K562 (cell line): ENCODE results near the gene ECT2. TPM values are rescaled to one million over a fixed set of nuclear protein-coding genes. Genes with fewer than 3 reads are reported as not detected.

Source experiments
- ARID1B ChIP-seq: fragments of 450-650 bp; IDR thresholded peaks from 2 replicates; pipeline ENCODE4 v1.6.1; 2016; ENCODE audit warnings: antibody characterized with exemption, mild to moderate bottlenecking, inconsistent platforms
- CBFA2T3 ChIP-seq: fragments of 450-650 bp; IDR thresholded peaks from 2 replicates; pipeline ENCODE4 v1.6.1; 2017
- CHCHD3 ChIP-seq: fragments of 250-450 bp; sonication (Bioruptor Pico); IDR thresholded peaks from 2 replicates; pipeline ENCODE4 v2.1.2; 2022; ENCODE audit warnings: mild to moderate bottlenecking
- CHD2 ChIP-seq: IDR thresholded peaks from 2 replicates; pipeline ENCODE4 v1.6.1; 2011; ENCODE audit warnings: low read depth, low read length
- CHD4 ChIP-seq: fragments of 200-600 bp; sonication (generic); IDR thresholded peaks from 3 replicates; pipeline ENCODE4 v1.6.1; 2012; ENCODE audit warnings: low read depth, mild to moderate bottlenecking, mixed read lengths, low read length, inconsistent platforms; ENCODE audit not compliant: insufficient read depth, insufficient replicate concordance, poor library complexity, severe bottlenecking
- CTBP1 ChIP-seq: fragments of 450-650 bp; IDR thresholded peaks from 2 replicates; pipeline ENCODE4 v1.6.1; 2016; ENCODE audit warnings: borderline replicate concordance
- ELF1 ChIP-seq: fragments of 200-800 bp; sonication (Bioruptor generic); IDR thresholded peaks from 2 replicates; pipeline ENCODE4 v1.6.1; 2016; ENCODE audit warnings: missing genetic modification characterization, missing compliant biosample characterization
- EP400 ChIP-seq: fragments of 450-650 bp; IDR thresholded peaks from 2 replicates; pipeline ENCODE4 v1.6.1; 2017; ENCODE audit warnings: antibody characterized with exemption, mild to moderate bottlenecking, moderate library complexity
- FOS ChIP-seq: IDR thresholded peaks from 3 replicates; pipeline ENCODE4 v1.6.1; 2011; ENCODE audit not compliant: insufficient read length; ENCODE audit errors: extremely low read depth
- NEUROD1 ChIP-seq: fragments of 150-350 bp; IDR thresholded peaks from 2 replicates; pipeline ENCODE4 v1.6.1; 2014; ENCODE audit warnings: borderline replicate concordance, low read length, low read depth; ENCODE audit not compliant: partially characterized antibody
- OTX1 ChIP-seq: fragments of 450-650 bp; formaldehyde crosslinking; IDR thresholded peaks from 2 replicates; pipeline ENCODE4 v1.4.0; 2022; ENCODE audit warnings: mild to moderate bottlenecking
- PCBP1 ChIP-seq: fragments of 200-400 bp; formaldehyde crosslinking; IDR thresholded peaks from 2 replicates; pipeline ENCODE4 v1.6.1; 2018; ENCODE audit warnings: mild to moderate bottlenecking, low read depth, low read length; ENCODE audit not compliant: poor library complexity, severe bottlenecking
- YY1 ChIP-seq, 3 experiments: IDR thresholded peaks; 2 replicates each; pipeline ENCODE4 v1.6.1; 2011; ENCODE audit warnings: low read length in 2 of 3, mild to moderate bottlenecking in 2 of 3, moderate library complexity in 2 of 3, borderline replicate concordance in 1 of 3, control low read depth in 1 of 3, low read depth in 1 of 3; ENCODE audit not compliant: insufficient read depth in 3 of 3, insufficient replicate concordance in 2 of 3, control insufficient read depth in 1 of 3, insufficient read length in 1 of 3; ENCODE audit errors: extremely low read depth in 1 of 3
- ZNF347 ChIP-seq: fragments of 450-650 bp; formaldehyde crosslinking; IDR thresholded peaks from 2 replicates; pipeline ENCODE4 v1.4.0; 2020; ENCODE audit warnings: low read depth, mild to moderate bottlenecking, moderate library complexity
- polyA plus RNA-seq, 8 experiments: library from polyadenylated mRNA; depleted of rRNA in 4 of 8; stranded (reverse) in 5 of 8; unstranded in 3 of 8; fragments of >200 nt; fragmentation: Nextera tagmentation in 2 of 8; fragmentation: Illumina TruSeq in 1 of 8; extraction: Ambion mirVana in 2 of 8; extraction: Trizol in 1 of 8; gene quantifications; 2 replicates each; pipeline versions ENCODE4 v1.2.1 to v1.2.3, GENCODE V29; 2011 to 2014; ENCODE audit warnings: inconsistent platforms in 1 of 8, missing spikeins in 1 of 8
- total RNA-seq, 7 experiments: library from RNA; depleted of rRNA in 6 of 7; stranded (reverse); fragments of >200 nt in 6 of 7; fragmentation: Illumina TruSeq in 2 of 7; extraction: Trizol in 2 of 7; gene quantifications; 2 replicates each; pipeline versions ENCODE4 v1.2.1 to v1.2.3, GENCODE V29; 2011 to 2021; ENCODE audit warnings: low replicate concordance in 1 of 7
- TF ChIP-seq, protein P1 (sequence below): fragments of 450-650 bp; IDR thresholded peaks from 2 replicates; pipeline ENCODE4 v1.6.1; 2016; ENCODE audit warnings: mild to moderate bottlenecking
- TF ChIP-seq, protein P2 (sequence below): fragments of 250-450 bp; sonication (Bioruptor Pico); IDR thresholded peaks from 2 replicates; pipeline ENCODE4 v1.4.0; 2020; ENCODE audit warnings: mild to moderate bottlenecking
- TF ChIP-seq, protein P3 (sequence below): fragments of 250-450 bp; sonication (Bioruptor Pico); IDR thresholded peaks from 2 replicates; pipeline ENCODE4 v1.5.0; 2021; ENCODE audit warnings: mild to moderate bottlenecking, moderate library complexity
- TF ChIP-seq, protein P4 (sequence below): fragments of 450-650 bp; conservative IDR thresholded peaks from 2 replicates; pipeline ENCODE4 v1.6.1; 2016; ENCODE audit warnings: missing genetic modification characterization, low read depth, mild to moderate bottlenecking, missing compliant biosample characterization, moderate library complexity

Gene ECT2
- total and polyA plus RNA-seq, 9 of the 15 experiments (the other 6 are each of a cell fraction or from before 2014, with no cell fraction given) = 19.0 to 53.0 (median 36.5) TPM

DNA sequence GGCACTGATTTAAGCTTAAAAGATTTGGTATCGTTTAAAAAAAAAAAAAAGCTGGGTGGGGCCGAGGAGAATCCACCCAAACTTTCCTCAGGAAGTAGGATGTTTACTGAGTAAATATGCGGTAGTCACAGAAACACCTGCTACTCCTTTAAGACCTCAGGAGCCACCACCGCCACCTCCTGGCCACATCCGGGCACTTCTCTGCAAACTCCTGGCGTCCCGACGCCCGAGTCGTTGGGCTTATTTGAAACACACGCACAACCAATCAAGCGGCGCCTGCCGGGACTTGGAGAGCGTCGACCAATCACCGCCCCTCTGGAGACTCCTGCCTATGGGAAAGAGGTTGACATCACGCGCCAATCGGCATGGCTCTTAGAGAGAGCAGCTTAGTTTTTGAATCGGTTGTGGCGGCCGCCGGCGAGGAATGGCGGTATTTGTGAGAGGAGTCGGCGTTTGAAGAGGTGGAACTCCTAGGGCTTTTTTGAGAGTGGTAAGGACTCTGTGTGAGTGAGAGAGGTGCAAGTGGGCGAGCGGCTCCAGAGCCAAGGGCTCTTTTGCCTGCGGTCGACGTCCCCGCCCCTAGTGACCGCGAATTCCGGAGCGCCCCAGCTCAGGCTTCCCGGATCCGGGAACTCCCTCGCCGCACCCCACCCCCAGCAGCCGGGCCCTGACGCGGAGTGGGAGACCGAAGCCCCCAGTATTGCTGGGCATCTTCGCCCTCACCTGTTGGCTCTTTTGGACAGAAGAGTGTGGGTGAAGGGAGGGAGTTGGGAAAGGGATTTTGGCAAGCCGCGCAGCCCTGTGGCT is at the start of gene ECT2 (continued):
- TF ChIP-seq YY1 (IDR thresholded peaks at IDR 0.05; ENCODE audit: borderline replicate concordance in 1 of 3, control insufficient read depth in 1 of 3, extremely low read depth in 1 of 3, insufficient read depth in 3 of 3, insufficient read length in 1 of 3, insufficient replicate concordance in 2 of 3, low read depth in 1 of 3, low read length in 2 of 3) = peak; percentile 34 to 93 (median 80)
- TF ChIP-seq, protein P1, sequence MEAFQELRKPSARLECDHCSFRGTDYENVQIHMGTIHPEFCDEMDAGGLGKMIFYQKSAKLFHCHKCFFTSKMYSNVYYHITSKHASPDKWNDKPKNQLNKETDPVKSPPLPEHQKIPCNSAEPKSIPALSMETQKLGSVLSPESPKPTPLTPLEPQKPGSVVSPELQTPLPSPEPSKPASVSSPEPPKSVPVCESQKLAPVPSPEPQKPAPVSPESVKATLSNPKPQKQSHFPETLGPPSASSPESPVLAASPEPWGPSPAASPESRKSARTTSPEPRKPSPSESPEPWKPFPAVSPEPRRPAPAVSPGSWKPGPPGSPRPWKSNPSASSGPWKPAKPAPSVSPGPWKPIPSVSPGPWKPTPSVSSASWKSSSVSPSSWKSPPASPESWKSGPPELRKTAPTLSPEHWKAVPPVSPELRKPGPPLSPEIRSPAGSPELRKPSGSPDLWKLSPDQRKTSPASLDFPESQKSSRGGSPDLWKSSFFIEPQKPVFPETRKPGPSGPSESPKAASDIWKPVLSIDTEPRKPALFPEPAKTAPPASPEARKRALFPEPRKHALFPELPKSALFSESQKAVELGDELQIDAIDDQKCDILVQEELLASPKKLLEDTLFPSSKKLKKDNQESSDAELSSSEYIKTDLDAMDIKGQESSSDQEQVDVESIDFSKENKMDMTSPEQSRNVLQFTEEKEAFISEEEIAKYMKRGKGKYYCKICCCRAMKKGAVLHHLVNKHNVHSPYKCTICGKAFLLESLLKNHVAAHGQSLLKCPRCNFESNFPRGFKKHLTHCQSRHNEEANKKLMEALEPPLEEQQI = peak; percentile 99
- TF ChIP-seq, protein P2, sequence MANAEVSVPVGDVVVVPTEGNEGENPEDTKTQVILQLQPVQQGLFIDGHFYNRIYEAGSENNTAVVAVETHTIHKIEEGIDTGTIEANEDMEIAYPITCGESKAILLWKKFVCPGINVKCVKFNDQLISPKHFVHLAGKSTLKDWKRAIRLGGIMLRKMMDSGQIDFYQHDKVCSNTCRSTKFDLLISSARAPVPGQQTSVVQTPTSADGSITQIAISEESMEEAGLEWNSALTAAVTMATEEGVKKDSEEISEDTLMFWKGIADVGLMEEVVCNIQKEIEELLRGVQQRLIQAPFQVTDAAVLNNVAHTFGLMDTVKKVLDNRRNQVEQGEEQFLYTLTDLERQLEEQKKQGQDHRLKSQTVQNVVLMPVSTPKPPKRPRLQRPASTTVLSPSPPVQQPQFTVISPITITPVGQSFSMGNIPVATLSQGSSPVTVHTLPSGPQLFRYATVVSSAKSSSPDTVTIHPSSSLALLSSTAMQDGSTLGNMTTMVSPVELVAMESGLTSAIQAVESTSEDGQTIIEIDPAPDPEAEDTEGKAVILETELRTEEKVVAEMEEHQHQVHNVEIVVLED (CRISPR knock-in tag) = peak; percentile 86
- TF ChIP-seq ELF1 = peak; percentile 85
- TF ChIP-seq, protein P3, sequence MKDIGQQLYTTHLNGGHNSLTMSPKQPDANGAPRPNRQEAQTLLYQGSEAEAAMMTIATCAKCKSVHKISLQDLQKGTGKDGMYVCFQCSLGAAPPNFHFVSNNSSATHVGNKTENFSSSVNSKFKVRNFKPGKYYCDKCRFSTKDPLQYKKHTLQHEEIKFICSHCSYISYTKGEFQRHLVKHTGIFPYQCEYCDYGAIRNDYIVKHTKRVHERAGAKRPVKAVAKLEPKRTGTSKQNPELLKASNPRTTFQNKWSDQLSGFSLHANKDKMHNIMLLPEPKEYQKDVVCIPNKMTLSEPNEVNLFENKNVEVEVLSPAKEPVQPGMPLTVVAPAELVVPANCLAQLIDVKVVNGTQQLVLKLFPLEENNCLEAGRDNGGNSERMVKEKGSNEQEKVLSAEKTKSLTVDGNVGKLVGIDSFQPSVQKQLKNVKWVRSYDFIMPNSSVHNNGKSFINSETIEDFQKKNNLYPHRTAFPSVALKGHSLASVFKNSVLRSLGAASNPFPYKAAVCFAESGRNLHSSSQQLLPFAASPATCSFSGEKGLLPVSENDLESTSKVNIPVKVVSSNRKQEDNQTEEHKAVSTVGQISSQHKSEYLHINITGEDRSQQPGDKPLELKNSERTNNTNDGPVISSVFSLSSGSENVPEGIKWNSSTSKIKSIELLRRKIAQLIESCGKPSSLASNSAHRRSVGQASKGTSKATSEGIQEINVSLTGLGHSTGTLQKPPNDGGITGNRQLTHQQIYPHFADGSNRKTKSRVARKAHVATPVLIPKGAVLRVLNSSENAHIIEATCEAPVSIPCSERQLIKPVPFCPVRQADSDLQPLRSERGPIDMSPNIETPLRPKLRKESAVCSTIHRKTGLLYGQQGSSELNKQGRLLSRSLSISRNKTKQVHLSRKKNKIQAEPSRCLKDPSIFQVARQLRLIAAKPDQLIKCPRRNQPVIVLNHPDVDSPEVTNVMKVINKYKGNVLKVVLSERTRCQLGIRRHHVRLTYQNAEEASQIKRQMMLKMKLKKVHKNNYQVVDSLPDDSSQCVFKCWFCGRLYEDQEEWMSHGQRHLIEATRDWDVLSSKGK (CRISPR knock-in tag) = no peak
- TF ChIP-seq CBFA2T3 = 0 out of 2 replicates have a peak, but pooled peaks have one; percentile 12
- peak; percentile 72 for TF ChIP-seq CTBP1
- peak; percentile 87 for TF ChIP-seq FOS
- TF ChIP-seq NEUROD1 = no peak
- TF ChIP-seq PCBP1 = no peak
- TF ChIP-seq ARID1B = no peak
- TF ChIP-seq, protein P4, sequence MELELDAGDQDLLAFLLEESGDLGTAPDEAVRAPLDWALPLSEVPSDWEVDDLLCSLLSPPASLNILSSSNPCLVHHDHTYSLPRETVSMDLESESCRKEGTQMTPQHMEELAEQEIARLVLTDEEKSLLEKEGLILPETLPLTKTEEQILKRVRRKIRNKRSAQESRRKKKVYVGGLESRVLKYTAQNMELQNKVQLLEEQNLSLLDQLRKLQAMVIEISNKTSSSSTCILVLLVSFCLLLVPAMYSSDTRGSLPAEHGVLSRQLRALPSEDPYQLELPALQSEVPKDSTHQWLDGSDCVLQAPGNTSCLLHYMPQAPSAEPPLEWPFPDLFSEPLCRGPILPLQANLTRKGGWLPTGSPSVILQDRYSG (tag) = no peak
- TF ChIP-seq EP400 = peak; percentile 97
- no peak for TF ChIP-seq CHD4
- TF ChIP-seq ZNF347 (CRISPR knock-in tag) = no peak
- TF ChIP-seq CHD2 = peak; percentile 63
- no peak for TF ChIP-seq OTX1 (CRISPR knock-in tag)
- TF ChIP-seq CHCHD3 = no peak
